ENCODE data around the gene CHD3. TPM values are rescaled to one million over a fixed set of nuclear protein-coding genes. Genes with fewer than 3 reads are reported as not detected.
A peak's percentile ranks its signal among the peaks of the same experiment; 100 is the strongest.

The CHD3 gene
- polyA plus RNA-seq, 12 donors = 56.4 to 524 (median 74.2) TPM; not detected in 1

DNA sequence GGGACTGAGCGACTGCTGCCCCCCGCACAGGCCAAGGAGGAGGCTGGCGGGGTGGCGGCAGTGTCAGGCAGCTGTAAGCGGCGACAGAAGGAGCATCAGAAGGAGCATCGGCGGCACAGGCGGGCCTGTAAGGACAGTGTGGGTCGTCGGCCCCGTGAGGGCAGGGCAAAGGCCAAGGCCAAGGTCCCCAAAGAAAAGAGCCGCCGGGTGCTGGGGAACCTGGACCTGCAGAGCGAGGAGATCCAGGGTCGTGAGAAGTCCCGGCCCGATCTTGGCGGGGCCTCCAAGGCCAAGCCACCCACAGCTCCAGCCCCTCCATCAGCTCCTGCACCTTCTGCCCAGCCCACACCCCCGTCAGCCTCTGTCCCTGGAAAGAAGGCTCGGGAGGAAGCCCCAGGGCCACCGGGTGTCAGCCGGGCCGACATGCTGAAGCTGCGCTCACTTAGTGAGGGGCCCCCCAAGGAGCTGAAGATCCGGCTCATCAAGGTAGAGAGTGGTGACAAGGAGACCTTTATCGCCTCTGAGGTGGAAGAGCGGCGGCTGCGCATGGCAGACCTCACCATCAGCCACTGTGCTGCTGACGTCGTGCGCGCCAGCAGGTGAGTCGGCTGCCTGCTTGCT lies 39.3 kb upstream of the CHD3 start:
- no peak for DNase-seq

DNA sequence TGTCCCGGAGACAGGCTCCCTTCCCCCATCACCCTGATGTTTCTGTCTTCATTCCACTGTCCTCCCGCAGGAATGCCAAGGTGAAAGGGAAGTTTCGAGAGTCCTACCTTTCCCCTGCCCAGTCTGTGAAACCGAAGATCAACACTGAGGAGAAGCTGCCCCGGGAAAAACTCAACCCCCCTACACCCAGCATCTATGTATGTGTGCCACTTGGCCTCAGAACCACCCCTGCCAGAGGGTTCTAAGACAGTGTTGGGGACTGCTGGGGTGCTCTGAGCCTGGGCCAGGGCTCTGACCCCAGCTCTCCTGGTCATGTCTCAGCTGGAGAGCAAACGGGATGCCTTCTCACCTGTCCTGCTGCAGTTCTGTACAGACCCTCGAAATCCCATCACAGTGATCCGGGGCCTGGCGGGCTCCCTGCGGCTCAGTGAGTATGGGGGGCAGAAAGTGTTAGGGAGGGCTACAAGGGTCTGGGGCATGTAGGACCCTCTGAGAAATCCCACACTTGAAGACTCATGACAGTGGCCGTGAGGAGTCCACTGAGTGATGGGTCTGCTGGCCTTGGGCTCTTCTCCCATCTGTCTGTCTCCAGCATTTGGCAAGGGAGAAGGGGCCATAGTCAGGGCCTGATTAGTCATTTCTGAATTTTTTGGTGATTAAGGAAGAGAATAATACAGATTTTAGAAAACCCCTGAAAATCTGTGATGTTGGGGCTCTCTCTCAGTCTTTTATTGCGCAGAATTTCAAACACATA lies 38.7 kb upstream of the CHD3 start:
- no peak for DNase-seq

DNA sequence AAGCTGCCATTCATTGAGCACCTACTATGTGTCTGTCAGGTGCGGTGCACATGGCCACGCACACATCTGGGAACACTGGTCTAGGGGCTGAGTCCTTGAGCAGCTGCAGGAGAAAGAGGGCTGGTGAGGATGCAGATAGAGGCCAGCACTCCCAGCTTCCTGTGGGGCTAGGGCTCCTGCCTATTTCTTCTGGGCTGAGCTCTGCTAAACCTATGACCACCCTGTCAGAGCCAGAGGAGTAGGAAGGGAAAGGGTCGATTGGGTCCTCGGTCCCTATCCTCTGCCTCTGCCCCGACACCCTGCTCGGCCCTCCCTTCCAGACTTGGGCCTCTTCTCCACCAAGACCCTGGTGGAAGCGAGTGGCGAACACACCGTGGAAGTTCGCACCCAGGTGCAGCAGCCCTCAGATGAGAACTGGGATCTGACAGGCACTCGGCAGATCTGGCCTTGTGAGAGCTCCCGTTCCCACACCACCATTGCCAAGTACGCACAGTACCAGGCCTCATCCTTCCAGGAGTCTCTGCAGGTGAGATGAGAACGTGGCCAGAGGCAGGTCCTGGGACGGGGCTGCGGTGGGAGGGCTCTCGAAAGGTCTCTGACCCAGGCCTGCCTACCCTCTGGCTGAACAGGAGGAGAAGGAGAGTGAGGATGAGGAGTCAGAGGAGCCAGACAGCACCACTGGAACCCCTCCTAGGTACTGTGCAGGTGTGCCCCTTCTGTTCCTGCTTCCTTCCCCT lies 37.7 kb upstream of the CHD3 start:
- DNase-seq = no peak

DNA sequence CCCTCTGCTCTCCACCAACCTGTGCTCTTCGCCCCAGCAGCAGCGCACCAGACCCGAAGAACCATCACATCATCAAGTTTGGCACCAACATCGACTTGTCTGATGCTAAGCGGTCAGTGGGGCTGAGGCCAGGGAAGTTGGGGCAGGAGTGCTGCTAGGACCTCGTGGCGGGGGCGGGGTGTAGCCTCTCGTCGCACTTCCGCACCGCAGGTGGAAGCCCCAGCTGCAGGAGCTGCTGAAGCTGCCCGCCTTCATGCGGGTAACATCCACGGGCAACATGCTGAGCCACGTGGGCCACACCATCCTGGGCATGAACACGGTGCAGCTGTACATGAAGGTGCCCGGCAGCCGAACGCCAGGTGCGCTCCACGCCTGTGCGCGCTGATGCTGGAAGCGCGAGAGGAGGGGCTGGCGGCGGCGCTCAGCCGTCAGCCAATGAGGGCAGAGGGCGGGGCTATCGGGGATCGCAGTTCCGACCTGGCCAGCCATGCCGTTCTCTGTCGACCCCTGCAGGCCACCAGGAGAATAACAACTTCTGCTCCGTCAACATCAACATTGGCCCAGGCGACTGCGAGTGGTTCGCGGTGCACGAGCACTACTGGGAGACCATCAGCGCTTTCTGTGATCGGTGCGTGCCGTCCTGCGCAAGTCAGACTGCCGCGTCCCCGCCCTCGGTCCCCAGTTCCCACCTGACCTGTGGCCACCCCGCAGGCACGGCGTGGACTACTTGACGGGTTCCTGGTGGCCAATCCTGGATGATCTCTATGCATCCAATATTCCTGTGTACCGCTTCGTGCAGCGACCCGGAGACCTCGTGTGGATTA lies 36.9 kb upstream of the CHD3 start:
- peak; percentile 92 for DNase-seq

DNA sequence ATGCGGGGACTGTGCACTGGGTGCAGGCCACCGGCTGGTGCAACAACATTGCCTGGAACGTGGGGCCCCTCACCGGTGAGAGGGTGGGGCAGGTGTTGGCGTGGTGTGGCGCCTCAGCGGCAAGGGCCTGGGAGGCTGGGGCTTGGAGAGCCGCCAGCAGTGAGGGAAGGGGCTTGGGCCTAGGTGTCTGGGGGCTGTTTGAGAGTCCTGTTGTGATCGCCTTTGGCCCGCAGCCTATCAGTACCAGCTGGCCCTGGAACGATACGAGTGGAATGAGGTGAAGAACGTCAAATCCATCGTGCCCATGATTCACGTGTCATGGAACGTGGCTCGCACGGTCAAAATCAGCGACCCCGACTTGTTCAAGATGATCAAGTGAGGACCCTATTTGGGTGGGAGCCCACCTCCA lies 36.3 kb upstream of the CHD3 start:
- no peak for DNase-seq

DNA sequence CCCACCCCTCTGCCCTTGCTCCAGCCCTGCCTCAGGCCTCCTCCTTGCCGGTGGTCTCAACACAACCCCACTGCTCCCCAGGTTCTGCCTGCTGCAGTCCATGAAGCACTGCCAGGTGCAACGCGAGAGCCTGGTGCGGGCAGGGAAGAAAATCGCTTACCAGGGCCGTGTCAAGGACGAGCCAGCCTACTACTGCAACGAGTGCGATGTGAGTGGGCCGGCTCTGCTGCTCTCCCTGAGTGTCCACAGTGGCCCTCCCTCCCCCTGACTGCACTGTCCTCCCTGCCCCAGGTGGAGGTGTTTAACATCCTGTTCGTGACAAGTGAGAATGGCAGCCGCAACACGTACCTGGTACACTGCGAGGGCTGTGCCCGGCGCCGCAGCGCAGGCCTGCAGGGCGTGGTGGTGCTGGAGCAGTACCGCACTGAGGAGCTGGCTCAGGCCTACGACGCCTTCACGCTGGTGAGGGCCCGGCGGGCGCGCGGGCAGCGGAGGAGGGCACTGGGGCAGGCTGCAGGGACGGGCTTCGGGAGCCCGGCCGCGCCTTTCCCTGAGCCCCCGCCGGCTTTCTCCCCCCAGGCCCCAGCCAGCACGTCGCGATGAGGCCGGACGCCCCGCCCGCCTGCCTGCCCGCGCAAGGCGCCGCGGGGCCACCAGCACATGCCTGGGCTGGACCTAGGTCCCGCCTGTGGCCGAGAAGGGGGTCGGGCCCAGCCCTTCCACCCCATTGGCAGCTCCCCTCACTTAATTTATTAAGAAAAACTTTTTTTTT lies 35.5 kb upstream of the CHD3 start:
- no peak for DNase-seq

DNA sequence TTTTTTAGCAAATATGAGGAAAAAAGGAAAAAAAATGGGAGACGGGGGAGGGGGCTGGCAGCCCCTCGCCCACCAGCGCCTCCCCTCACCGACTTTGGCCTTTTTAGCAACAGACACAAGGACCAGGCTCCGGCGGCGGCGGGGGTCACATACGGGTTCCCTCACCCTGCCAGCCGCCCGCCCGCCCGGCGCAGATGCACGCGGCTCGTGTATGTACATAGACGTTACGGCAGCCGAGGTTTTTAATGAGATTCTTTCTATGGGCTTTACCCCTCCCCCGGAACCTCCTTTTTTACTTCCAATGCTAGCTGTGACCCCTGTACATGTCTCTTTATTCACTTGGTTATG lies 34.9 kb upstream of the CHD3 start:
- no peak for DNase-seq

DNA sequence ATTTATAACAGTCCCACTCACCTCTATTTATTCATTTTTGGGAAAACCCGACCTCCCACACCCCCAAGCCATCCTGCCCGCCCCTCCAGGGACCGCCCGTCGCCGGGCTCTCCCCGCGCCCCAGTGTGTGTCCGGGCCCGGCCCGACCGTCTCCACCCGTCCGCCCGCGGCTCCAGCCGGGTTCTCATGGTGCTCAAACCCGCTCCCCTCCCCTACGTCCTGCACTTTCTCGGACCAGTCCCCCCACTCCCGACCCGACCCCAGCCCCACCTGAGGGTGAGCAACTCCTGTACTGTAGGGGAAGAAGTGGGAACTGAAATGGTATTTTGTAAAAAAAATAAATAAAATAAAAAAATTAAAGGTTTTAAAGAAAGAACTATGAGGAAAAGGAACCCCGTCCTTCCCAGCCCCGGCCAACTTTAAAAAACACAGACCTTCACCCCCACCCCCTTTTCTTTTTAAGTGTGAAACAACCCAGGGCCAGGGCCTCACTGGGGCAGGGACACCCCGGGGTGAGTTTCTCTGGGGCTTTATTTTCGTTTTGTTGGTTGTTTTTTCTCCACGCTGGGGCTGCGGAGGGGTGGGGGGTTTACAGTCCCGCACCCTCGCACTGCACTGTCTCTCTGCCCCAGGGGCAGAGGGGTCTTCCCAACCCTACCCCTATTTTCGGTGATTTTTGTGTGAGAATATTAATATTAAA lies 34.4 kb upstream of the CHD3 start:
- no peak for DNase-seq

DNA sequence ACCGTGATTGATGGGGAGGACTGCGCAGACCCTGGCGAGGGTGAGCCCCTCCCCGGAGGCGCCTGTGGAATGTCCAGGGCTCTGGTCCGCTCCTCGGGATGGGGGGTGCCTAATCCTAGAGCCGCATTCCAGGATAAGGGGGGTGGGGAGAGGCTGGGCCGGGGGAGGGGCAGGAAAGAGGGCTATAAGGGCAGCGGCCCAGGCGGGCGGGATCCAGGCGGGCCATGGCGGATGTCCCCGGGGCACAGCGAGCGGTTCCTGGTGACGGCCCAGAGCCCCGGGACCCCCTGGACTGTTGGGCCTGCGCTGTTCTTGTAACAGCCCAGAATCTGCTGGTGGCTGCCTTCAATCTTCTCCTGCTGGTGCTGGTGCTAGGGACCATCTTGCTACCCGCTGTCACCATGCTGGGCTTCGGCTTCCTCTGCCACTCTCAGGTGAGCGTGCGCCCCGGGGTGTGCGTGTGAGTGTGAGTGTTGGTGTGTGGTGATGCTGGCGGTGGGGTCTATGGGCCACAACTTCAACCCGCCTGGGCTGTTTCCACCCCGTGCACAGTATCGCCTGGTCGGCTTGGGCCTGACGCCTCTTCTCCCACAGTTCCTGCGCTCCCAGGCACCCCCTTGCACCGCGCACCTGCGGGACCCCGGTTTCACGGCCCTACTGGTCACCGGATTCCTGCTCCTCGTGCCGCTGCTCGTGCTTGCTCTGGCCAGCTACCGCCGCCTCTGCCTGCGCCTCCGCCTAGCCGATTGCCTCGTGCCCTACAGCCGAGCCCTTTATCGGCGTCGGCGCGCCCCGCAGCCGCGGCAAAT lies 33.5 kb upstream of the CHD3 start, which contains the start of gene TMEM88:
TSS of gene TMEM88 (plus strand) at position 216 of the 809 bp plus-strand sequence. CDS start at position 225, 9 bp downstream.
- DNase-seq = no peak

DNA sequence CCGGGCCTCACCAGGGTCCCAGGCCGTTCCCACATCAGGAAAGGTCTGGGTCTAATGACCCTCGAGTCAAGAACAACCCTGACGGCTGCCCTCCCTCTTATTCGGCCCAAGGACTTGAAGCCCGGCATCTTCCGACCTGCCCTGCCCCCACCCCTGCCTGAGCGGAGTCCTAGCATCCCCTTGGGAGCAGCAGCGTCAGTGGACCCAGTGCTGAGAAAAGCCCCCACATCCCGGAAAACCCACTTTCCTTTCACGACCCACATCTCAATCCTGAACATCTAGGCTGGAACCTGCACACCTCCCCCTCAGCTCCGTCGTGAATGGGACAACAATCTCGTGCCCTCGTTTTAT lies 33.0 kb upstream of the CHD3 start:
- DNase-seq = no peak

DNA sequence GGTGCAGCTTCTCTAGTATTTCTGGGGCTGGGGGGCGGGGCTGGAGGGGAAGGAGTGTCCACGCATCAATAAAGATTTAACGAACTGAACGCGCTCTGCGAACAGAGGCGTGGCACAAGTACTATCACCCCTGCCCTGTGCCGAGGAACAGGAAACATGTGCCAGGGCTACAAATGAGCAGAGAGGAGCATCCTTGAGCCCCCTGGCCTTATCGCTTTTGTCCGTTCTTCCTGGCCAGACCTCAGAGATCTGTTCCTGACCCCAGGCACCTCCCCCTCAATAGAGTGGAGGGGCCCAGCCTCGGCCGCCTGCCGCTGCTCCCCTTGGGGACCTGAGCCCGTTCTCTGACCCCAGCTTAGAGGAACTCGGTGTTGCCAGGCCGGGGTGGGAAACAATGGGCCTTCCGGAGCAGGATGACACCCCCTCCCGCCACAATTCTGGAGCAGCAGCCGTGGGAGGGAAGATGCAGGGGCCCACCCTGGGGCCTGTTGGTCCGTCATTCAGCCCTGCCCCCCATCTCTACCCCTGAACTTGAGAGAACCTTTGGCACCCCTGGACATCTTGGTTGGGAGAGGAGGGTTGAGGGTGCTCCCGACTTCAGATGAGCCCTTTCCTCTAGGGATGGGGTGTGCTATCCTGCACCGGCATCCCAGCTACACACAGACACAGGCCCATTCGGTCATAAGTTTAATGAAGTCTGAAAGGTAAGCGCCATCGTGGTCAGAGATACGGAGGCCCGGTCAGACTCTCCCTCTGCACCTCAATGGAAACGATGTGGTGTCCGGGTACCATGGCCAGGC lies 32.4 kb upstream of the CHD3 start:
- DNase-seq = peak; percentile 53

DNA sequence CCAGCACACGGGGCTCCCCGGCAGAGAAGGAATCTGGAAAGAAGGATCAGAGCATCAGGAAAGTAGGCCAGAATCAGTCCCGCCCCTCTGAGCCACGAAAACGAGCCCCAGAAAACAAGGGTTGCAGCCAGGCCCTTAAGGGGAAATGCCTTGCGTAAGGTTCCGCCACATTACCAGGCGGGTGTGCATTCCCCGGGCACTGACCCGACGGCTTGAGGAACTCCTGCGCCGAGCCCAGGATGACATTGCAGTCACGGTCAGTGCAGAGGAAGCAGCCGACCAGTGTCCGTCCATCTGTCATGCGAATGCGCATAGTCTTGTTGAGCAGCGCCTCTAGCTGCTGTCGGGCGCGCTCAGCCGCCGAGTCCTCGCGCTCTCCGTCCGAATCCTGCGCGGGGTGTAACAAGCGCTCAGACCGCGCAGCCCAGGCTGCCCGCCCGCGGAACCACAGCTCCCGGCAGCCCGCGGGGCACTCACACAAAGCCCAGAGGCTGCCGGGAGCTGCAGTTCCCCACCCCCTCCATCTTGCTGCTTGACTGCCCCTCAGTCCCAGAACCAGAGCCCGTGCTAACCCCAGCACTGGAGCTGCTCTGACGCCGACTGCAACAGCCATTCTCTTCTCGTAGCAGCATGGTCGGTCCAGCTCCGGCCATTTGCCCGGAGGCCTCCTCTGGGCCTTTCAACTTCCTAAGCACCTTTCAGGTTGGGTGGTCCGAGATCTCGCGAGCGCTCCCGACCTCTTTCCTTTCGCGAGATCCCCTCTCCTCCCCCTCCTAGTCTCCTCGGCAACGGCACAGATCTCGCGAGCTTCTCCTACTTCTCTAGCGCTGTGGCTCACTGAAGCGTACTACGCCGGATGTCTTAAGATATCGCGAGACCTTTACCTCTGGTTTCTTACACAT lies 31.5 kb upstream of the CHD3 start, which contains the start of gene NAA38:
TSS of gene NAA38 (minus strand) at position 749 of the 902 bp plus-strand sequence. CDS start at position 653, 96 bp downstream.
- peak; percentile 99 for DNase-seq

DNA sequence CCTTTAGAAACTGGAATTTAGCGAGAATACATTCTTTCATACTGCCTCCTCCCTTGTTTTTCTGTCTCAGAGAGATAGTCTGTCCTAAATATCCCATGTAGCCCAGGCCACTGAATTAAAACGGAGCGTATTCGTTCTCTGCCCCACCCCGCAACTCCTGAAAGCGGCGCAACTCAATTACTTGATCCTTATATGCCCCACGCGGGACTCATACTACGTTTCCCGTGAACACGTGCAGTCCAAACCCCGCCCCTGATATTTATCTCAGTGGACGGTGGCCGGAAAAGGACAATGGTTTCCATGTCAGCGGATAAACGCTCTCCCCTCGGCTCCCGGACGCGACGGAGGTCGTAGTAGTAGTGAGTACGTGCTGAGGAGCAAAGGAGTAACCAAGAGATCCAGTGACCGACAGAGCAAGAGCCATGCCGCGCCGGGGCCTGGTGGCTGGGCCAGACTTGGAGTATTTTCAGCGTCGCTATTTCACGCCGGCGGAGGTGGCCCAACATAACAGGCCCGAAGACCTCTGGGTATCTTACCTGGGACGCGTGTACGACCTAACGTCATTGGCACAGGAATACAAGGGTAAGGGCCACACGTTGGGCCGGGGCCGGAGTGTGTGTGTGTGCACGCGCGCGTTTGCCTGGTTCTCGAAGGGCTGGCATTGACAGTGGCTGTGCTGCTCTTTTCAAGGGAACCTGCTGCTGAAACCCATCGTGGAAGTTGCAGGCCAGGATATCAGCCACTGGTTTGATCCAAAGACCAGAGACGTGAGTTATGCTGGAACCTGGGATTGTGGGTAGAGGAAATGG lies 30.7 kb upstream of the CHD3 start, which contains the start of gene CYB5D1:
TSS of gene CYB5D1 (plus strand) at position 291 of the 809 bp plus-strand sequence. CDS start at position 423, 132 bp downstream.
- peak; percentile 94 for DNase-seq

DNA sequence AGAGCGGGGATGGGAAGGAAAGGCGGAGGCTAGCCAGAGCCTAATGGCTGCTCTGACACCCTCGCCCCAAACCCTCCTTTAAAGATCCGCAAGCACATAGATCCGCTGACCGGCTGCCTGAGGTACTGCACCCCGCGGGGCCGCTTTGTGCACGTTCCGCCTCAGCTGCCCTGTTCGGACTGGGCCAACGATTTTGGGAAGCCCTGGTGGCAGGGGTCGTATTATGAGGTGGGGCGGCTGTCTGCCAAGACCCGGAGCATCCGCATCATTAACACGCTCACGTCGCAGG lies 30.1 kb upstream of the CHD3 start:
- no peak for DNase-seq

DNA sequence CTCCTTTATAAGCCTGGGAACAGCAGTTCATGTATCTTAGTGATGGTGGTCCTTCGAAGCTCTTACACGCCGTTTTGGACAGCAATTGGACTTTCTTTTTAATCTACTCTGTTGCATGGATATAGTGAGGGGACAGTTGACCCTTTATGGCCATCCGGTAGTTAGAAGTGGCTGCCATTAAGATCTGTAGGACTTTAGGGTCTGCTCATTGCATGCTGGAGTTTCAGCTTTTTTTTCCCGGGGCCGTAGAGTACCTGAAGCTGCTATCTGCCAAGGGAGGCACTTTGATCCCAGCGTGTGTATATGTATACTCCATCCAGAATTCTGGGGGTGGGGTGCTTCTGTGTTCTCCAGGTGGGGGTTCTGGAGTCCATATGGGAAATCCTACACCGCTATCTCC lies 29.6 kb upstream of the CHD3 start:
- DNase-seq = no peak

DNA sequence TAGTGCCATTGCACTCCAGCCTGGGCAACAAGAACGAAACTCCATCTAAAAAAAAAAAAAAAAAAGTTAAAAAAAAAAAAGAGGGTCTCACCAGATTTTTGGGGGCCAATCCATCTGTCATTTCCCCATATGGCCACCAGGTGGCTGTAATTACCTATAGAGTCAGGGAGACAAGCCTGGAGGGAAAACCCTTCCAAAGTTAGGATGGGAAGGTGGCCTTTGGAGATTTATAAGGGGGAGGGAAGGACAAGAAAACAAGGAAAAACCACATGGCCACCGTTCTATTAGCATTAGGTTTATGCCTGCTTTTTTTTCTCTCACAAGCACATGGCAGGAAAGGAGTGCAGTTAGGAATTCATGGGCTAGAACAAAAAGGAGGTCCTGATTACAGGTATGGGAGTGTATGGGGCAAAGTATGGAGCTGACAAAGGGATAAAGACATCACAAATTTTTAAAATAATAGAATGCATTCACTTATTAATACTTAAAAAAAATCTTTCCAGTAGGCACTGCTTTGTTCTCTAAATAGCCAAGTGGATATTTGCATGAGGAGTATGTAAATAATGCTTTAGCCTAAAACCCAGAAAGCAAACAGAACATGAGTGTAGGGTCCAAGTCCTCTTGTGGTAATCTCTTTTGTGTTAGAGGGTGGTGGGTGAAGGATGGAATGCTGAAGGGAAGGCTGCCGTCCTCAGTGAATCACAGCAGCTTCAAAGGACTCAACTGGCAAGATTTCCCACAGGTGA lies 25.7 kb upstream of the CHD3 start:
- peak; percentile 65 for DNase-seq
